Measurements from ENCODE around the gene LMF2. TPM values are rescaled to one million over a fixed set of nuclear protein-coding genes. Genes with fewer than 3 reads are reported as not detected.
"Not testable (repeated sequence)": the region's sequence is repeated elsewhere in the genome, so short reads cannot be mapped to it uniquely, and the experiment has no call there.

Gene LMF2
- total and polyA plus RNA-seq, 2 of the 8 experiments (the other 6 are each of a cell fraction or from before 2014, with no cell fraction given), result 34.3 to 62.9 TPM

DNA sequence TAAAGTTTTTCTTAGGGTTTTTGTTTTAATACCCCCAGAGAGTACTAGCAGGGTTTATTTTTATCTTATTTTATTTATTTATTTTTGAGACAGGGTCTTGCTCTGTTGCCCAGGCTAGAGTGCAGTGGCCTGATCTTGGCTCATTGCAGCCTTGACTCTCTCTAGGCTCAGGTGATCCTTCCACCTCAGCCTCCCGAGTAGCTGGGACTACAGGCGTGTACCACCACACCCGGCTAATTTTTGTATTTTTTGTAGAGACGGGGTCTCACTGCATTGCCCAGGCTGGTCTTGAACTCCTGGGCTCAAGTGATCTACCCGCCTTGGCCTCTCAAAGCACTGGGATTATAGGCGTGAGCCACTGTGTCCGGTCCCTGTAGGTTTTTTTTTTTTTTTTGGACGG is 12.7 kb upstream of the LMF2 start:
- H2BK5ac ChIP-seq (ENCODE audit: low read depth, low read length); H2AK5ac ChIP-seq (ENCODE audit: low read depth, low read length); H3K23ac ChIP-seq (ENCODE audit: insufficient read length); H3K4ac ChIP-seq (replicated peaks; ENCODE audit: insufficient read length, low read depth, low read length); H2BK15ac ChIP-seq (ENCODE audit: low read length); H3K27me3 ChIP-seq (replicated peaks in 1 of 4; ENCODE audit: control insufficient read depth in 3 of 4, extremely low read depth in 1 of 4, insufficient read depth in 3 of 4, low read length in 3 of 4); H3K4me3 ChIP-seq (ENCODE audit: extremely low read depth in 1 of 4, insufficient read depth in 2 of 4, low read depth in 3 of 4, low read length in 4 of 4); H3K4me2 ChIP-seq (ENCODE audit: insufficient read depth in 1 of 2, low read depth in 2 of 2, low read length in 2 of 2); H2BK12ac ChIP-seq (ENCODE audit: low read depth, low read length); FAIRE-seq; H3K9me3 ChIP-seq (ENCODE audit: insufficient read depth in 2 of 2, low read depth in 1 of 2, low read length in 1 of 2); H2BK120ac ChIP-seq (replicated peaks; ENCODE audit: low read depth, low read length); POLR2A ChIA-PET (ENCODE audit: partially characterized antibody); H3K4me1 ChIP-seq (replicated peaks in 1 of 4; ENCODE audit: control insufficient read depth in 3 of 4, insufficient read depth in 4 of 4, low read length in 3 of 4); H3K79me1 ChIP-seq (ENCODE audit: low read depth, low read length); H4K5ac ChIP-seq (ENCODE audit: insufficient read length, low read depth, low read length); H3K18ac ChIP-seq (ENCODE audit: extremely low read depth, low read length); H2BK20ac ChIP-seq (ENCODE audit: low read length); H3K9ac ChIP-seq (replicated peaks in 1 of 4; ENCODE audit: extremely low read depth in 1 of 4, low read depth in 3 of 4, low read length in 3 of 4); H3K23me2 ChIP-seq (ENCODE audit: low read depth, low read length); CTCF ChIA-PET (ENCODE audit: partially characterized antibody); H3K14ac ChIP-seq (ENCODE audit: insufficient read length); H3K79me2 ChIP-seq (ENCODE audit: control insufficient read depth in 1 of 2, insufficient read depth in 2 of 2, low read length in 2 of 2); DNase-seq (ENCODE audit: low read depth in 1 of 2, low spot score in 2 of 2); H3K56ac ChIP-seq (replicated peaks; ENCODE audit: insufficient read length, low read depth, low read length); H2AFZ ChIP-seq (ENCODE audit: low read length); H3K27ac ChIP-seq (ENCODE audit: low read depth, low read length); H4K91ac ChIP-seq (replicated peaks; ENCODE audit: insufficient read length, low read length); H4K8ac ChIP-seq (ENCODE audit: extremely low read depth, insufficient read depth, low read length): not testable (repeated sequence)
- WGBS, 2 experiments (ENCODE audit: extremely low coverage in 1 of 2, insufficient coverage in 1 of 2, insufficient read length in 1 of 2, insufficient replicate concordance in 2 of 2, low coverage in 1 of 2, low lambda C conversion rate in 2 of 2, missing lambda C conversion rate in 1 of 2), result 88% methylated on average over 7 of the region's 8 CpGs; no CpG with 5 or more reads in 1 of the 2 experiments
- H3K36me3 ChIP-seq (ENCODE audit: control insufficient read depth in 2 of 4, insufficient read depth in 4 of 4, low read length in 3 of 4), result peaks cover 4 to 25% (median 19%) of the 10 kb centered on the region in 4 experiments; a peak in 7 of 8 replicates
- H4K20me1 ChIP-seq (replicated peaks in 1 of 2; ENCODE audit: control insufficient read depth in 1 of 2, insufficient read depth in 2 of 2, low read length in 2 of 2), result peaks cover 6 to 20% of the 10 kb centered on the region in 2 experiments

Data from H1 (cell line).